ENCODE results near the gene BGN.

BGN gene

DNA sequence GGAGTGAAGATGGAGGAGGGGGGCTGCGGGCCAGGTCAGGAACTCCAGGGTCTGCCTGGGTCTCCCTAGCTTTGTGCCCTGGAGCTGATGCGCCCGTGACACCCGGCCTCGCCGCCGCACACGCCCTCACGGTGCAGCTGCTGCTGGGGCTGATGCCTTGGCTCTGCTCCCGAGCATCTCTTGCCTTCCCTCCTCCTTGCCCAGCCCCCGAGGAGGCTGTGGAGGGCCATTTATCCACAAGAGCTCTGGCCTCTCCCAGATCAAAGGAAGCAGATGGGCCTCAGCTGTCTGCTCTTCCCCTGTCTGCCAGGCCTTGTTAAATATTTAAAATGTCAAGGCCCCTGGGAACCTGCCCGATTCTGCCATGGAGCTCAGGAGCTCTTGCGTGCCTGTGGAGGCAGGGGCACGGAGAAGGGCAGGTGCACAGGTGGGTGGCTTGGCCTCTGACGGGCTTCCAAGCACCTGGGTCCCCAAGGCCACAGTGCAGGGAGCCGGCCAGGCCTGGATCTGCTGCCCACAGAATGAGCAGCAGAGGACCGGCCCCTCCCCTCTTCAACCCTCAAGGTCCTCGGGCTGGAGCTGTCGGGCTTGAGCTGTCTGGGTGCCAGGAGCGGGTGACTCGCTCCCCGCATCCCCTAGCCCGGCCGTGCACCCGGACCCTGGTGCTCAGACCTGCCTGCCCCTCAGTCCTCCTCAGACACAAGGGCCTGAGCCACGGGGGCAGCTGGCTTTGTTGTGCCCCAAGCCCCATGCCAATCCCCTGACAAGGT lies 42.9 kb downstream of the BGN start:
- no peak for DNase-seq

DNA sequence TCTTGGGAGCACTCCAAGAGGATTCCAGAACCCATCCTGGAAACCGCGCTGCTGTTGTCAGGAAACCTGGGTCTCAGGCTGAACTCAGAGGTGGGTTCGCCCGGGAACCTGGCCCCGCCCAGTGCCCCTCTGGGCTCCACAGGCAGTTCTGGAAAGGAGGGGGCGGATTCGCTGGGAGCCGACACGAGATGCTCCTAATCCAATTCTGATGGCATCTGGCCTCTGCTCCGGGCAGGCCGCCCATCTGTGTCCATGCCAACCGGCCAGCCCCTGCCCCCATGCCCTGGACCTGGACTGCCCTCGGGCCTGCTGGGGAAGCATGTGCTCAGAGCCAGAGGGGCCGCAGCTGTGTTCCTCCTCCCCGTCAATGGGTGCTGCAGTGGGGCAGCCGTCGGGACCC lies 43.6 kb downstream of the BGN start:
- no peak for DNase-seq

DNA sequence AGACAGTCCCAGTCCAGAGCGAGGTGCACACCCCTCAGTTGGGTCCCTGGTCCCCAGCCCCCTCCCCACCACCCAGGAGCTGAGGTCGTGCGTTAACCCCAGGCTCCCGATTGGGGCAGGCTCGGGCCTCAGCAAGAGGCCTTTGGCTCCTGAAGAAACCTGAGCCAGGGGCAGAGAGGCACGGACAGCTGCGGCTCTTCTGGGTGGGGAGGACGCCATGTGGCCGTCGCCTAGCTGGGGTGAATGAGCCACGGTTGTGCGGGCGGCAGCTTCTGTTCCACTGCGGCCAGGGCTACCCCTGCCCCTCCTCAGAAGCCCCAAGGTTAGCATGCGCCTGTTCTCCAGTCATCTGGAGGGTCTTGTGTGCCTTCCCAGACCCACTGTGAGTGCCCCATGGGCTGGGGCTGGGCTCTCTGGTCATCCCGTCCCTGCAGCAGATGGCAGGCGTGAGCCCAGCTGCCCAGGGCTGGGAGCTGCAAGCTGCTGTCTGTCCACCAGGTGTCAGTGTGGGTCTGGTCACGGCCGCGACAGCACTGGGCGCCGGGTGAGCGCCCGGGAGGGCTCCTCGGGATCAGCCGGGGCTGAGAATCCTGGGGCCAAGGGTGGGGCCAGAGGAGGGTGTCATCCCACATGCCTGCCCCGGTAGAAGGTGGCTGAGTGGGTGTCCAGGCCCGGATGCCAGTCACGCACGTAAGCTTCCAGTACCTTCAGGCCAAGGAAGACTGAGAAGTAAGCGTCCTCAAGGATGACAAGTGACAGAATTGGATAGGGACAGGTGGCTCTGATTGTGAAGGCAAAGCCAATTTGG lies 44.6 kb downstream of the BGN start:
- DNase-seq: peak; percentile 58

DNA sequence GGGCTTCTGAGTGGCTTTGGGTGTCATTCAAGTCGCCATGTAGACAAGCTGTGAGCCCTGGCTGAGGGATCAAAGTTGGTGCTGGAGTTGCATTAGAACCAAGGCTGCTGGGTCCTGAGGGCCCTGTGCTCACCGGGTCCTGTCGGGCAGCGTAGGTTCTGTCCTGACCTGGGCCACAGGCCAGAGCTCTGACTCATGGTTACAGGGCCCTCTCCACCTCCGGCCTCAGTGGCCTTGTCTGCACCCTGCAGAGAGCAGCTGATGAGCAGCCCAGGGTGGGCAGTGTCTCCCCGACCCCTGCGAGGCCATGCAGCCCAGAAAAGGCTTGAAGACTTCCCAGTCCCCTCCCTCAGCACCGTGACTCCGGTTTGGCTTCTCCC lies 45.2 kb downstream of the BGN start:
- no peak for DNase-seq

DNA sequence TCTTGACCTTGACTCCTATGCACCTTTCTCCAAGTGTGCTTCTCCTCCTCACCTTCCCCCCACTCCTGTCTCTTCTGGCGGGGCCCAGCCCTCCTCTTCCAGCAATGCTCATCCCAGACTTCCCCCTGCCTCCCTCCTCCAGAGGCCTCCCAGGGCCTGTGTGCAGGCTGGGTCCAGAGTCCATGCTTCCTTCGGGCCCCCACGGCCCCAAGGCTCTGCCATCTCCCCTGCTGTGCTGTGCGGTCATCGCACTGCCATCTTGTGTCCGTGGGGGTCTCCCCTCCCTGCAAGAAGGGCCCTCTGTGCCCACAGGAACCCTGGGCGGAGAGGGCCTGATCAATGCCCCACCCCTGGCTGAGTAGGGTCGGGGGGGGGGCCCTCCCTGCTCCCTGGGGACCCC lies 49.9 kb downstream of the BGN start:
- no peak for DNase-seq

DNA sequence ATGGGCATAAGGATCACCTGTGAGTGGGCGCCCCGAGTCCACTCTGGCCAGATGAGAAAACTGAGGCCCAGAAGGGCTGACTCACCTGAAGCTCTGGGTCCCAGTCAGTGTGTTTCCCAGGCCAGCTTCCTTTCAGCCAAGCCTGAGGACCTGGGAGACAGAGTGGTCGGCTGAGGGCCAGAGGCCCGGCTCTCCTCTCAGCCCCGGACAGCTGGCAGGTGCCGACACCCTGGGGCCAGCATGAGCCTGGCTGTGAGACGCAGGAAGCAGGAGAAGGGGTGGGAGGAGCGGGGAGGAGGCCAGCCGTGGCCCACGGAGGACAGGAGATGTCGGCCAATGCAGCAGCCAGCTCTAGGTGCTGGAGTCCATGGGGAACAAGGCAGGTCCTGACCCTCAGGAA lies 51.6 kb downstream of the BGN start:
- no peak for DNase-seq

DNA sequence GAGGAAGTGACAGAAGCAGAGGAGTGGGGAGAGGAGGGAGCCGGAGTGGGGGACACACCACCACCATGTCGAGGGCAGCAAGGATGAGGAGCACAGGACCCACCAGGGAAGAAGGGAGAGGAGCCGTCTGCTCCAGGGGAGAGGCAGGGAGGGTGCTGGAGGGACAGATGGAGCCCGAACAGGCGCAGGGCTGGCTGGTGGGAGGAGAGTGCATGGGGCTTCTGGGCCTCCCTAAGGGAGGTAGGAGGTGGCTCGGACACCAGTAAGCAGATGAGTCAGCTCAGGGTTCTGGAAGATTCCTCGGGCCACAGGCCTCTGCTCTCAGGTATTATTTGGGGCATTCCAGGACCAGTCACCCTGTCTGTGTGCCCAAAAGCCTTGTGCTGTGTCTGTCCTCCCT lies 52.4 kb downstream of the BGN start:
- no peak for DNase-seq

DNA sequence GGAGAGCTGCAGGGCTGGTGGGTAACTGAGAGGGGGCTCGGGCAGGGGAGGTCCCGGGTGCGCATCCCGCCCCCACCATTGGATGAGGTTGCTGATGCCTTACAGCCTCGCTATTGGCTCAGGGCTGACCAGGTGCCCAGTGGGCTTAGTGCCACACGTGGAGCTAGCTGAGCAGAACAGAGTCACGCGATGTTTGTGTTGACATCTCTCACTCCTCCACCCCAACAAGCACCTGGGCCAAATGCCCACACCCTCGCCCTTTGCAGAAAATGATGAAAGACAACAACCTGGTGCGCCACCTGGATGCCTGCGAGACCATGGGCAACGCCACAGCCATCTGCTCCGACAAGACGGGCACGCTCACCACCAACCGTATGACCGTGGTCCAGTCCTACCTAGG lies 54.5 kb downstream of the BGN start:
- no peak for DNase-seq

DNA sequence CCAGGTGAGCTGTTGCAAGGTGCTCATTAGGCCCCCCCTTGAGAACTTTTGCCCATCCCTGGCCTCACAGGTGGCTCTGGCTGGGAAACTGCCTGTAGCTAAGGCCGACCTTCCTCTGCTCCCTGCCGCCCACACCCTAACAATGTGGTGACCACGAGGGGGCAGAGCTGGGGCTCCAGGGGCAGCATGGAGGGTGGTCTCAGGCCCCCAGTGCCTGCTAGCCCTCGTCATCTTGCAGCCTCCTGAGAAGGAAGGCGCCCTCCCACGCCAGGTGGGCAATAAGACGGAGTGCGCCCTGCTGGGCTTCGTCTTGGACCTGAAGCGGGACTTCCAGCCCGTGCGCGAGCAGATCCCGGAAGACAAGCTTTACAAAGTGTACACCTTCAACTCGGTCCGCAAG lies 55.0 kb downstream of the BGN start:
- no peak for DNase-seq

GRCh38 chrX:153551135-153551534 lies 56.4 kb downstream of the BGN start:
- peak; percentile 19 for DNase-seq

DNA sequence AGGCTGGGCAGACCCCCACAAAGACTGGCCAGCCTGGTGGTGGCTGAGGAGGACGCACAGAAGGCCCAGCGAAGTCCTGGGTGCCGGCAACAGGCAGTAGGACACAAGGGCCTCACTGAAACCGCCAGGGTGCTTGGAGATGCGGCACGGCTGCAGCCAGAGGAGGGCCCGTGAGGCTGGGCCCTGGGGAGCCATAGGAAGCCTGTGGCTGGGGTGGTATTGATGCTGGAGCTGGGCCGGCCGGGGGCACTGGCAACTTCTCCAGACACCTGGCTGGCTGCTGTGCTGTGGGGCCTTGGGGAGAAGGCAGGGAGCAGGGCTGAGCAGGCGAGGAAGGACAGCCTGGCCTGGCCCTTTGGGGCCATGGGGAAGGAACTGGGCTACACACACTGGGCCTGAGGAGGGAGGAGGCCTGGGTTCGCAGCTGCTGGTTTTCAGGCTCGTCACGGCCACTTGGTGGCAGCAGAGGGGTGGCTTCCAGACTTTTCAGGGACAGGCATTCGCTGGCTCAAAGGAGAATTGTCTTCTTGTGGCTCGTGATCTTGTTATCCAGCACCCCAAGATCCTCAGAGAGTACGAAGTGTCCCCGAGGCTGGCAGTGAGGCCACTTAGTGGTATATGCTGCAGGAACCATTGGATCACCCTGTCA lies 59.9 kb downstream of the BGN start:
- peak; percentile 45 for DNase-seq

- no peak for DNase-seq
These were observed 62.0 kb downstream of the BGN start for GRCh38 chrX:153556767-153557166.

- DNase-seq: no peak
These were observed 63.0 kb downstream of the BGN start for GRCh38 chrX:153557618-153558355.

All from EL (cell line).